Adrenal gland (tissue), 12 donors: ENCODE measurements around the gene CYP27B1. TPM values are rescaled to one million over a fixed set of nuclear protein-coding genes. Genes with fewer than 3 reads are reported as not detected.

Experiments
- DNase-seq, 7 donors: peaks; one replicate each; pipeline ENCODE4 v3.0.0-alpha.2; 2019 to 2020
- H3K27ac ChIP-seq, 5 donors: fragments of 200-600 bp; sonication (generic) in 4 of 5; 1 replicate in 3 of 5; 2 replicates in 2 of 5; pipeline versions ENCODE4 v1.5.1 to v1.8.0; 2016 to 2020; ENCODE audit warnings: mild to moderate bottlenecking in 1 of 5
- H3K27me3 ChIP-seq: fragments of 200-600 bp; 2 replicates; pipeline ENCODE4 v1.8.0; 2021
- H3K36me3 ChIP-seq, 2 donors: fragments of 200-600 bp; replicated peaks in 1 of 2; 1 replicate in 1 of 2; 2 replicates in 1 of 2; pipeline versions ENCODE4 v1.5.1 to v1.8.0; 2018 to 2022
- H3K4me1 ChIP-seq, 2 donors: fragments of 200-600 bp; replicated peaks in 1 of 2; 1 replicate in 1 of 2; 2 replicates in 1 of 2; pipeline versions ENCODE4 v1.5.1 to v1.8.0; 2018 to 2021
- H3K4me3 ChIP-seq, 4 donors: fragments of 200-600 bp; sonication (generic) in 3 of 4; one replicate each; pipeline ENCODE4 v1.5.1; 2016 to 2018
- H3K9me3 ChIP-seq, 3 donors: fragments of 200-600 bp; sonication (generic) in 1 of 3; replicated peaks in 1 of 3; 1 replicate in 2 of 3; 2 replicates in 1 of 3; pipeline versions ENCODE4 v1.5.1 to v1.8.0; 2016 to 2021
- CTCF ChIP-seq, 6 experiments: fragments of 450-650 bp in 4 of 6; fragments of 200-600 bp in 2 of 6; sonication (generic) in 1 of 6; IDR thresholded peaks; 1 replicate in 5 of 6; 2 replicates in 1 of 6; pipeline versions ENCODE4 v1.5.1 to v1.8.0; 2016 to 2021; ENCODE audit warnings: antibody characterized with exemption in 6 of 6, mild to moderate bottlenecking in 2 of 6, moderate library complexity in 1 of 6
- POLR2A ChIP-seq, 2 donors: fragments of 450-650 bp; IDR thresholded peaks; one replicate each; pipeline ENCODE4 v1.6.1; 2017; ENCODE audit warnings: antibody characterized with exemption in 2 of 2, mild to moderate bottlenecking in 2 of 2, moderate library complexity in 1 of 2
- WGBS, 4 donors: extraction: QIAGEN DNeasy Blood & Tissue Kit in 2 of 4; methylation state at CpG; one replicate each; pipeline versions ENCODE4 v1.1.5 to v1.1.7; 2013 to 2017; 5-methylcytosine and 5-hydroxymethylcytosine counted together
- intact Hi-C, 2 donors: fragments of 100-400 bp; cut with DNase I; formaldehyde crosslinking; loops; one replicate each; pipeline versions ENCODE4 v1.14.1 to v1.15.0; 2022 to 2023
- polyA plus RNA-seq, 3 donors: library from polyadenylated mRNA; stranded (reverse); fragments of 200-250 nt in 2 of 3; fragments of 350-450 nt in 1 of 3; fragmentation: Illumina TruSeq in 1 of 3; extraction: RNeasy Lipid Tissue Mini Kit (QIAGEN cat#74804) in 1 of 3; gene quantifications; one replicate each; pipeline ENCODE4 v1.2.3, GENCODE V29; 2013 to 2014
- total RNA-seq, 9 donors: library from RNA; depleted of rRNA in 4 of 9; stranded (reverse); fragments of >200 nt in 4 of 9; fragments of 120-200 nt in 1 of 9; fragmentation: NEBNext Ultra II Directional in 1 of 9; extraction: Animal tissue kit (Norgen Biotek cat#: 25700) in 1 of 9; gene quantifications; one replicate each; pipeline versions ENCODE4 v1.1.0 to v1.2.4, GENCODE V29; 2013 to 2023
- donor health status: healthy with polysubstance abuse.
- donor health status: Bipolar disorder and iron deficiency.
- donor health status: DM: yes; HTN: yes; CAD: no.
- donor health status: DM: no; HTN: no; CAD: no.
- donor health status: DM: no; HTN: no; CAD: no.
- donor health status: DM: yes; HTN: yes; CAD: no.

CYP27B1 gene
- total and polyA plus RNA-seq, 12 donors, result 0.48 to 10.4 (median 3.1) TPM

- 66 to 81% (median 74%) methylated on average over 5 to 6 of the region's 6 CpGs for WGBS, 4 donors
- peaks cover 37% of the 10 kb centered on the region for H3K27me3 ChIP-seq
- no peak overlapping the region for H3K27ac ChIP-seq
- TF ChIP-seq POLR2A (IDR thresholded peaks at IDR 0.05) (no peak), CTCF (IDR thresholded peaks at IDR 0.05) (no peak)
- DNase-seq, result peak in 1 of 7 donors; percentile 11
- H3K4me3 ChIP-seq, result no peak overlapping the region
- no peaks in the 10 kb centered on the region for H3K9me3 ChIP-seq
- intact Hi-C loops, result no loop called here
- peaks cover 14 to 25% of the 10 kb centered on the region in 2 donors for H3K4me1 ChIP-seq
- no peaks in the 10 kb centered on the region for H3K36me3 ChIP-seq
These were observed 33.0 kb downstream of the CYP27B1 start for GRCh38 chr12:57733928-57734327.

GRCh38 chr12:57732726-57733593 lies 33.9 kb downstream of the CYP27B1 start:
- TF ChIP-seq CTCF (IDR thresholded peaks at IDR 0.05), result no peak
- TF ChIP-seq POLR2A (IDR thresholded peaks at IDR 0.05), result no peak
- no peaks in the 10 kb centered on the region for H3K9me3 ChIP-seq
- H3K4me1 ChIP-seq, result peaks cover 9 to 21% of the 10 kb centered on the region in 2 donors
- H3K27ac ChIP-seq, result no peak overlapping the region
- intact Hi-C loops, result no loop called here
- 80 to 88% (median 83%) methylated on average over 8 to 11 of the region's 11 CpGs for WGBS, 4 donors
- no peaks in the 10 kb centered on the region for H3K36me3 ChIP-seq
- DNase-seq, result peak in 1 of 7 donors; percentile 11
- H3K27me3 ChIP-seq, result peaks cover 32% of the 10 kb centered on the region
- H3K4me3 ChIP-seq, result no peak overlapping the region

GRCh38 chr12:57732270-57732669 lies 34.6 kb downstream of the CYP27B1 start:
- intact Hi-C loops, result no loop called here
- WGBS, 4 donors, result 80 to 85% (median 84%) methylated on average over 3 to 4 of the region's 4 CpGs
- peak in 1 of 7 donors; percentile 14 for DNase-seq
- no peaks in the 10 kb centered on the region for H3K9me3 ChIP-seq
- H3K27me3 ChIP-seq, result peaks cover 25% of the 10 kb centered on the region
- peaks cover 6 to 20% of the 10 kb centered on the region in 2 donors for H3K4me1 ChIP-seq
- no peak overlapping the region for H3K4me3 ChIP-seq
- H3K36me3 ChIP-seq, result no peaks in the 10 kb centered on the region
- H3K27ac ChIP-seq, result no peak overlapping the region
- no peak for TF ChIP-seq CTCF (IDR thresholded peaks at IDR 0.05)
- TF ChIP-seq POLR2A (IDR thresholded peaks at IDR 0.05), result no peak

- H3K9me3 ChIP-seq, result no peaks in the 10 kb centered on the region
- no peak overlapping the region for H3K27ac ChIP-seq
- H3K27me3 ChIP-seq, result peaks cover 19% of the 10 kb centered on the region
- intact Hi-C loops, result no loop called here
- no peaks in the 10 kb centered on the region for H3K36me3 ChIP-seq
- TF ChIP-seq POLR2A (IDR thresholded peaks at IDR 0.05) (no peak), CTCF (IDR thresholded peaks at IDR 0.05) (no peak)
- H3K4me3 ChIP-seq, result no peak overlapping the region
- DNase-seq, result no peak
- H3K4me1 ChIP-seq, result peaks cover 11 to 21% of the 10 kb centered on the region in 2 donors
- 76 to 83% (median 77%) methylated on average over 19 of the region's 19 CpGs for WGBS, 4 donors
These were observed 35.3 kb downstream of the CYP27B1 start for GRCh38 chr12:57731411-57732080.
